Stimulated activated CD8-positive, alpha-beta memory T cell treated with anti-CD3 and anti-CD28 coated beads, Interleukin-7, amount 100 ng/mL, for 48 hours (primary cell): ENCODE results near the gene SULT1C4.

Experiments used
- DNase-seq, 2 donors: peaks; one replicate each; pipeline ENCODE4 v3.0.0-alpha.2; 2020; ENCODE audit warnings: low read depth in 1 of 2; ENCODE audit errors: extremely low read depth in 1 of 2

Gene SULT1C4

GRCh38 chr2:108369153-108369552 lies 8.6 kb upstream of the SULT1C4 start:
- DNase-seq = no peak

GRCh38 chr2:108370080-108370479 lies 7.7 kb upstream of the SULT1C4 start:
- no peak for DNase-seq

- DNase-seq = no peak
These were observed 980 bp upstream of the SULT1C4 start for GRCh38 chr2:108376774-108377173.

- DNase-seq = no peak
These were observed 353 bp upstream of the SULT1C4 start for GRCh38 chr2:108377401-108377800.

- DNase-seq = no peak
These were observed 1.1 kb downstream of the SULT1C4 start for GRCh38 chr2:108378851-108379250.

GRCh38 chr2:108382196-108382595 lies 4.4 kb downstream of the SULT1C4 start:
- no peak for DNase-seq

GRCh38 chr2:108383146-108383830 lies 5.5 kb downstream of the SULT1C4 start:
- no peak for DNase-seq

GRCh38 chr2:108384662-108385393 lies 7.1 kb downstream of the SULT1C4 start:
- no peak for DNase-seq

GRCh38 chr2:108385411-108386071 lies 7.8 kb downstream of the SULT1C4 start:
- no peak for DNase-seq

GRCh38 chr2:108388045-108388444 lies 10.3 kb downstream of the SULT1C4 start:
- DNase-seq = no peak

- DNase-seq = no peak
These were observed 12.6 kb downstream of the SULT1C4 start for GRCh38 chr2:108390340-108390739.

- no peak for DNase-seq
These were observed 14.3 kb downstream of the SULT1C4 start for GRCh38 chr2:108392029-108392428.

GRCh38 chr2:108393197-108393596 lies 15.4 kb downstream of the SULT1C4 start:
- DNase-seq = no peak

GRCh38 chr2:108395155-108395554 lies 17.4 kb downstream of the SULT1C4 start:
- no peak for DNase-seq

GRCh38 chr2:108396845-108397244 lies 19.1 kb downstream of the SULT1C4 start:
- no peak for DNase-seq

- no peak for DNase-seq
These were observed 21.7 kb downstream of the SULT1C4 start for GRCh38 chr2:108399479-108399878.

GRCh38 chr2:108401800-108402199 lies 24.0 kb downstream of the SULT1C4 start:
- no peak for DNase-seq

- no peak for DNase-seq
These were observed 25.7 kb downstream of the SULT1C4 start for GRCh38 chr2:108403494-108403893.

GRCh38 chr2:108404784-108405397 lies 27.1 kb downstream of the SULT1C4 start:
- DNase-seq = no peak

- no peak for DNase-seq
These were observed 30.3 kb downstream of the SULT1C4 start for GRCh38 chr2:108407864-108408729.

- DNase-seq = no peak
These were observed 32.0 kb downstream of the SULT1C4 start for GRCh38 chr2:108409768-108410167.
